Measurements from ENCODE around the gene IL18. TPM values are rescaled to one million over a fixed set of nuclear protein-coding genes. Genes with fewer than 3 reads are reported as not detected.

IL18 gene
- total RNA-seq, 1 experiment from 2014 or later = 0.31 TPM

DNA sequence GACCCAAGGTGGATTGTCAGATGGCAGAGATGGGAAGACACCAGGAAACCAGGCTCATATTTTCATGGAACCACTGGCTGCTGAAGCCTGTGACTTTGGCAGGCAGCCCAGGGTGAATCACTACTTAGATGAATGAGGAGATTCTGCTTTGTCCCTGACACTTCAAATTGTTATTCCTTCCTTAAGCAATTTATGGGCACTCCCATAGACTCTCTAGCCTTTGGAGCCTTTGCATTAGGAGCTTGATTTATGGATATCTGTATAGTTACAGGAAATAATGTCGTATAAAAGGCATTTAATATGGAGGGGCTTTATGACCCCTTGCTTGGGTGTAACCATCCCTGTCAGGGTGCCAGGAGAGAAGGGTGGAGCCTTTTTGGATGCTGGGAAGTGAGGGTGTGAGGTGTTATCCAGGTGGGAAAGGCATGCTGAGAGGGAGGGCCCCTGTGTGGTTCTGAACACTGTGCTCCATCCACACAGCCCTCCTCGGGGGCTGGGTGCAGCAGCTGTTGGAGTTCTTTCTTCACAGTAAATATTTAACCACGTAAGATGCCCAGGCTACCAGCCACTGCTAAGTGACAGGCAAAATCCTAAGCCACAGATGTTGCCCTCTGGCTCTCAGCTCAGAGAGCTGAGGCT, 35.3 kb downstream of the IL18 start:
- WGBS (ENCODE audit: extremely low coverage, insufficient read length, low lambda C conversion rate) = no CpG with 5 or more reads among the region's 3 CpGs
- H3K79me2 ChIP-seq (ENCODE audit: insufficient read depth, low read length) = no peaks in the 10 kb centered on the region
- no peak overlapping the region for H2BK120ac ChIP-seq (ENCODE audit: low read depth, low read length, poor library complexity, severe bottlenecking)
- H3K23ac ChIP-seq (ENCODE audit: insufficient read length, low read depth, low read length) = no peak overlapping the region
- no peaks in the 10 kb centered on the region for H3K9me3 ChIP-seq (ENCODE audit: control insufficient read depth, low read depth, low read length)
- no peaks in the 10 kb centered on the region; a peak in 1 of 4 replicates for H3K4me1 Mint-ChIP-seq
- H3K79me1 ChIP-seq (ENCODE audit: insufficient read depth, low read depth, low read length, poor library complexity, severe bottlenecking) = no peaks in the 10 kb centered on the region
- H3K27me3 Mint-ChIP-seq (ENCODE audit: low read depth) = no peaks in the 10 kb centered on the region
- no peaks in the 10 kb centered on the region for H3K4me1 ChIP-seq (ENCODE audit: insufficient read depth, low read length)
- no peak overlapping the region for H3K9ac ChIP-seq (ENCODE audit: extremely low read depth, insufficient read length, low read length)
- H3K9me3 Mint-ChIP-seq = no peaks in the 10 kb centered on the region
- H2BK15ac ChIP-seq (ENCODE audit: low read depth, low read length) = no peak overlapping the region
- H2BK5ac ChIP-seq (ENCODE audit: insufficient read length, low read length) = no peak overlapping the region
- H3K23me2 ChIP-seq (ENCODE audit: insufficient read length, low read depth, low read length, poor library complexity, severe bottlenecking) = no peaks in the 10 kb centered on the region
- H3K56ac ChIP-seq (ENCODE audit: insufficient read length, low read depth, low read length) = no peak overlapping the region
- H2AFZ ChIP-seq (ENCODE audit: low read length) = no peak overlapping the region
- no peak overlapping the region for H3K27ac ChIP-seq (ENCODE audit: insufficient read length, low read depth, low read length)
- no peaks in the 10 kb centered on the region for H4K20me1 ChIP-seq (ENCODE audit: control insufficient read depth, insufficient read depth, insufficient read length)
- H3K18ac ChIP-seq (ENCODE audit: insufficient read length, low read depth, low read length) = no peak overlapping the region
- no peak overlapping the region for H2AK5ac ChIP-seq (ENCODE audit: insufficient read length, low read length)
- no peak for DNase-seq
- H4K91ac ChIP-seq (ENCODE audit: insufficient read length, low read depth, low read length) = no peak overlapping the region
- H2BK12ac ChIP-seq (ENCODE audit: insufficient read length, low read depth, low read length) = no peak overlapping the region
- TF ChIP-seq, protein P1, sequence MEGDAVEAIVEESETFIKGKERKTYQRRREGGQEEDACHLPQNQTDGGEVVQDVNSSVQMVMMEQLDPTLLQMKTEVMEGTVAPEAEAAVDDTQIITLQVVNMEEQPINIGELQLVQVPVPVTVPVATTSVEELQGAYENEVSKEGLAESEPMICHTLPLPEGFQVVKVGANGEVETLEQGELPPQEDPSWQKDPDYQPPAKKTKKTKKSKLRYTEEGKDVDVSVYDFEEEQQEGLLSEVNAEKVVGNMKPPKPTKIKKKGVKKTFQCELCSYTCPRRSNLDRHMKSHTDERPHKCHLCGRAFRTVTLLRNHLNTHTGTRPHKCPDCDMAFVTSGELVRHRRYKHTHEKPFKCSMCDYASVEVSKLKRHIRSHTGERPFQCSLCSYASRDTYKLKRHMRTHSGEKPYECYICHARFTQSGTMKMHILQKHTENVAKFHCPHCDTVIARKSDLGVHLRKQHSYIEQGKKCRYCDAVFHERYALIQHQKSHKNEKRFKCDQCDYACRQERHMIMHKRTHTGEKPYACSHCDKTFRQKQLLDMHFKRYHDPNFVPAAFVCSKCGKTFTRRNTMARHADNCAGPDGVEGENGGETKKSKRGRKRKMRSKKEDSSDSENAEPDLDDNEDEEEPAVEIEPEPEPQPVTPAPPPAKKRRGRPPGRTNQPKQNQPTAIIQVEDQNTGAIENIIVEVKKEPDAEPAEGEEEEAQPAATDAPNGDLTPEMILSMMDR (conservative IDR thresholded peaks at IDR 0.05) = no peak
- H4K8ac ChIP-seq (replicated peaks; ENCODE audit: insufficient read length, low read depth, low read length) = no peak overlapping the region
- no peak overlapping the region for H3K4me3 Mint-ChIP-seq
- H3T11ph ChIP-seq (ENCODE audit: low read length) = no peak overlapping the region
- H4K5ac ChIP-seq (ENCODE audit: insufficient read length, low read depth, low read length) = no peak overlapping the region
- no peaks in the 10 kb centered on the region for H3K27me3 ChIP-seq (ENCODE audit: insufficient read depth, low read length)
- H3K14ac ChIP-seq (ENCODE audit: insufficient read depth, low read length) = no peak overlapping the region
- H3K36me3 Mint-ChIP-seq (ENCODE audit: insufficient read depth in 1 of 3, low read depth in 3 of 3) = no peaks in the 10 kb centered on the region
- no peak overlapping the region for H3K4me2 ChIP-seq (ENCODE audit: insufficient read depth, insufficient read length, low read length)
- H3K4ac ChIP-seq (ENCODE audit: low read depth, low read length) = no peak overlapping the region
- H2BK20ac ChIP-seq (ENCODE audit: low read depth, low read length, poor library complexity, severe bottlenecking) = no peak overlapping the region
- H3K27ac Mint-ChIP-seq = no peak overlapping the region; a peak in 1 of 7 replicates

Data from H9 (cell line).